ACC112 (cell line): Measurements from ENCODE around the gene RELN.
A peak's percentile ranks its signal among the peaks of the same experiment; 100 is the strongest.
"Not testable (repeated sequence)": the region's sequence is repeated elsewhere in the genome, so short reads cannot be mapped to it uniquely, and the experiment has no call there.

ENCODE experiments used
- H2AFZ ChIP-seq: fragments of 200-600 bp; sonication (generic); one replicate; pipeline ENCODE4 v1.6.0; 2017; ENCODE audit warnings: antibody characterized with exemption, low read length; ENCODE audit not compliant: unreplicated experiment
- H3K27ac ChIP-seq: fragments of 200-600 bp; sonication (generic); 2 replicates; pipeline ENCODE4 v1.5.1; 2014; ENCODE audit warnings: low read depth, mild to moderate bottlenecking, antibody characterized with exemption, low read length, moderate library complexity
- H3K27me3 ChIP-seq: fragments of 200-600 bp; sonication (generic); 2 replicates; pipeline ENCODE4 v1.6.1; 2014; ENCODE audit warnings: mild to moderate bottlenecking, antibody characterized with exemption, low read length, moderate library complexity, mixed read lengths; ENCODE audit not compliant: insufficient read depth
- H3K36me3 ChIP-seq: fragments of 200-600 bp; sonication (generic); 2 replicates; pipeline ENCODE4 v1.6.1; 2016; ENCODE audit warnings: mild to moderate bottlenecking, antibody characterized with exemption, low read length, moderate library complexity, mixed read lengths; ENCODE audit not compliant: insufficient read depth
- H3K4me1 ChIP-seq: fragments of 200-600 bp; sonication (generic); one replicate; pipeline ENCODE4 v1.6.1; 2016; ENCODE audit warnings: low read length, mixed read lengths; ENCODE audit not compliant: insufficient read depth, unreplicated experiment, control insufficient read depth
- H3K4me3 ChIP-seq: fragments of 200-600 bp; sonication (generic); 2 replicates; pipeline ENCODE4 v1.5.1; 2014; ENCODE audit warnings: mild to moderate bottlenecking, low read depth, low read length
- H3K79me2 ChIP-seq: fragments of 200-600 bp; sonication (generic); one replicate; pipeline ENCODE4 v1.6.0; 2016; ENCODE audit warnings: low read length; ENCODE audit not compliant: control insufficient read depth, unreplicated experiment, insufficient read depth

The RELN gene

GRCh38 chr7:103989200-103989784, at the start of gene RELN:
RELN (minus strand) TSS chr7:103989658; CDS start chr7:103989356, 302 bp downstream.
- no peak within 1 kb of the TSS for H3K27ac ChIP-seq
- H3K27me3 ChIP-seq: peaks cover 37% of the 10 kb centered on the region
- peak within 1 kb of the TSS; percentile 83 for H3K4me3 ChIP-seq
- H3K4me1 ChIP-seq: peaks cover 4% of the 10 kb centered on the region
- H3K36me3 ChIP-seq: no peaks in the 10 kb centered on the region
- H3K79me2 ChIP-seq: no peaks in the 10 kb centered on the region
- peak within 1 kb of the TSS; percentile 99 for H2AFZ ChIP-seq

- Histone ChIP-seq H3K4me1 (no peaks in the 10 kb centered on the region), H3K4me3 (no peak overlapping the region), H3K36me3 (no peaks in the 10 kb centered on the region), H3K27me3 (peaks cover 41% of the 10 kb centered on the region), H2AFZ (no peak overlapping the region), H3K27ac (no peak overlapping the region), H3K79me2 (no peaks in the 10 kb centered on the region)
Observed at GRCh38 chr7:104038136-104038535, 48.7 kb upstream of the RELN start.

GRCh38 chr7:104036889-104037288, 47.4 kb upstream of the RELN start:
- not testable (repeated sequence) for H3K27ac ChIP-seq, H3K36me3 ChIP-seq, H2AFZ ChIP-seq, H3K4me3 ChIP-seq, H3K79me2 ChIP-seq, H3K4me1 ChIP-seq
- H3K27me3 ChIP-seq: peaks cover 29% of the 10 kb centered on the region

GRCh38 chr7:104035351-104035750, 45.9 kb upstream of the RELN start:
- Histone ChIP-seq H3K79me2 (no peaks in the 10 kb centered on the region), H3K4me1 (no peaks in the 10 kb centered on the region), H2AFZ (no peak overlapping the region), H3K27me3 (peaks cover 17% of the 10 kb centered on the region), H3K27ac (no peak overlapping the region), H3K36me3 (no peaks in the 10 kb centered on the region), H3K4me3 (no peak overlapping the region)

GRCh38 chr7:104034679-104035078, 45.2 kb upstream of the RELN start:
- H3K27ac ChIP-seq: no peak overlapping the region
- no peaks in the 10 kb centered on the region for H3K4me1 ChIP-seq
- no peaks in the 10 kb centered on the region for H3K36me3 ChIP-seq
- no peak overlapping the region for H2AFZ ChIP-seq
- no peak overlapping the region for H3K4me3 ChIP-seq
- H3K27me3 ChIP-seq: peaks cover 10% of the 10 kb centered on the region
- H3K79me2 ChIP-seq: no peaks in the 10 kb centered on the region

- Histone ChIP-seq H3K4me3 (no peak overlapping the region), H2AFZ (no peak overlapping the region), H3K27ac (no peak overlapping the region), H3K4me1 (no peaks in the 10 kb centered on the region), H3K27me3 (peaks cover 9% of the 10 kb centered on the region), H3K79me2 (no peaks in the 10 kb centered on the region), H3K36me3 (no peaks in the 10 kb centered on the region)
Observed at GRCh38 chr7:104033837-104034236, 44.4 kb upstream of the RELN start.

- H3K27ac ChIP-seq: no peak overlapping the region
- H3K36me3 ChIP-seq: no peaks in the 10 kb centered on the region
- no peak overlapping the region for H3K4me3 ChIP-seq
- H3K4me1 ChIP-seq: no peaks in the 10 kb centered on the region
- no peak overlapping the region for H2AFZ ChIP-seq
- no peaks in the 10 kb centered on the region for H3K79me2 ChIP-seq
- H3K27me3 ChIP-seq: peaks cover 4% of the 10 kb centered on the region; the same call in 1 of the 2 replicates
Observed at GRCh38 chr7:104032486-104032885, 43.0 kb upstream of the RELN start.

GRCh38 chr7:104029765-104030164, 40.3 kb upstream of the RELN start:
- Histone ChIP-seq H3K4me3 (no peak overlapping the region), H3K4me1 (no peaks in the 10 kb centered on the region), H3K36me3 (no peaks in the 10 kb centered on the region), H3K27me3 (peaks cover 3% of the 10 kb centered on the region; the same call in 1 of the 2 replicates), H3K27ac (no peak overlapping the region), H2AFZ (no peak overlapping the region), H3K79me2 (no peaks in the 10 kb centered on the region)

GRCh38 chr7:104024632-104025031, 35.2 kb upstream of the RELN start:
- H2AFZ ChIP-seq: no peak overlapping the region
- H3K36me3 ChIP-seq: no peaks in the 10 kb centered on the region
- H3K79me2 ChIP-seq: no peaks in the 10 kb centered on the region
- no peak overlapping the region for H3K27ac ChIP-seq
- H3K4me1 ChIP-seq: no peaks in the 10 kb centered on the region
- H3K4me3 ChIP-seq: no peak overlapping the region
- no peaks in the 10 kb centered on the region for H3K27me3 ChIP-seq

GRCh38 chr7:104023100-104023499, 33.6 kb upstream of the RELN start:
- H3K4me3 ChIP-seq: no peak overlapping the region
- H3K27me3 ChIP-seq: no peaks in the 10 kb centered on the region
- H3K36me3 ChIP-seq: no peaks in the 10 kb centered on the region
- no peak overlapping the region for H2AFZ ChIP-seq
- no peaks in the 10 kb centered on the region for H3K79me2 ChIP-seq
- H3K27ac ChIP-seq: no peak overlapping the region
- H3K4me1 ChIP-seq: no peaks in the 10 kb centered on the region

GRCh38 chr7:104018425-104018824, 29.0 kb upstream of the RELN start:
- H2AFZ ChIP-seq: no peak overlapping the region
- H3K4me3 ChIP-seq: no peak overlapping the region
- H3K27me3 ChIP-seq: no peaks in the 10 kb centered on the region
- H3K36me3 ChIP-seq: no peaks in the 10 kb centered on the region
- no peak overlapping the region for H3K27ac ChIP-seq
- no peaks in the 10 kb centered on the region for H3K79me2 ChIP-seq
- H3K4me1 ChIP-seq: no peaks in the 10 kb centered on the region
